Psoas muscle (tissue), 7 donors: ENCODE data around the gene WFDC11. TPM values are rescaled to one million over a fixed set of nuclear protein-coding genes. Genes with fewer than 3 reads are reported as not detected.

ENCODE experiments used
- polyA plus RNA-seq, 3 donors: library from polyadenylated mRNA; stranded (reverse); fragments of 200-250 nt; gene quantifications; one replicate each; pipeline ENCODE4 v1.2.3, GENCODE V29; 2013
- total RNA-seq, 4 donors: library from RNA; stranded (reverse); fragmentation: NEBNext Ultra II Directional in 2 of 4; extraction: Animal tissue kit (Norgen Biotek cat#: 25700) in 2 of 4; gene quantifications; one replicate each; pipeline versions ENCODE4 v1.2.1 to v1.2.4, GENCODE V29; 2021 to 2023
- donor health status: healthy with polysubstance abuse.
- donor health status: DM: no; HTN: no; CAD: no; lungs with moderate emphysema.
- donor health status: Bipolar disorder and iron deficiency.
- donor health status: healthy.
- donor health status: DM: no; HTN: no; CAD: no.
- donor health status: DM: no; HTN: no; CAD: no.
- donor health status: DM: yes; HTN: yes; CAD: no.

The WFDC11 gene
- total and polyA plus RNA-seq, 7 donors: not detected

Other genes starting within 250 kb of the WFDC11 start
- under 1 TPM in 2 of 4 donors, not detected in 2; 0.44 to 0.74 TPM for gene WFDC2, start 200.5 kb downstream of the WFDC11 start, total RNA-seq
- under 1 TPM in 2 of 3 donors, not detected in 1; 0.22 to 0.31 TPM for gene WFDC2, start 200.5 kb downstream of the WFDC11 start, polyA plus RNA-seq
- not detected for gene SPINT3, start 154.6 kb downstream of the WFDC11 start, total RNA-seq
- not detected for gene SPINT3, start 154.6 kb downstream of the WFDC11 start, polyA plus RNA-seq
- gene WFDC6, start 130.8 kb downstream of the WFDC11 start, total RNA-seq: not detected
- not detected for gene WFDC6, start 130.8 kb downstream of the WFDC11 start, polyA plus RNA-seq
- not detected for gene EPPIN, start 122.8 kb downstream of the WFDC11 start, total RNA-seq
- not detected for gene EPPIN, start 122.8 kb downstream of the WFDC11 start, polyA plus RNA-seq
- not detected for gene WFDC8, start 91.0 kb downstream of the WFDC11 start, total RNA-seq
- gene WFDC8, start 91.0 kb downstream of the WFDC11 start, polyA plus RNA-seq: not detected
- not detected for gene WFDC10A, start 40.5 kb downstream of the WFDC11 start, total RNA-seq
- not detected for gene WFDC10A, start 40.5 kb downstream of the WFDC11 start, polyA plus RNA-seq
- not detected for gene WFDC9, start 39.0 kb downstream of the WFDC11 start, total RNA-seq
- not detected for gene WFDC9, start 39.0 kb downstream of the WFDC11 start, polyA plus RNA-seq
- not detected for gene WFDC13, start 31.8 kb upstream of the WFDC11 start, total RNA-seq
- not detected for gene WFDC13, start 31.8 kb upstream of the WFDC11 start, polyA plus RNA-seq
- not detected for gene WFDC10B, start 34.8 kb upstream of the WFDC11 start, total RNA-seq
- not detected for gene WFDC10B, start 34.8 kb upstream of the WFDC11 start, polyA plus RNA-seq
- gene SPINT4, start 52.1 kb upstream of the WFDC11 start, total RNA-seq: not detected
- not detected for gene SPINT4, start 52.1 kb upstream of the WFDC11 start, polyA plus RNA-seq
- gene WFDC3, start 121.6 kb upstream of the WFDC11 start, total RNA-seq: 1 to 10 TPM in 1 of 4 donors, under 1 TPM in 2, not detected in 1; 0.64 to 1.2 (median 0.73) TPM
- gene WFDC3, start 121.6 kb upstream of the WFDC11 start, polyA plus RNA-seq: under 1 TPM; 0.51 to 0.79 (median 0.61) TPM
- 10 to 100 TPM; 40.6 to 56.7 (median 44.9) TPM for gene DNTTIP1, start 121.7 kb upstream of the WFDC11 start, total RNA-seq
- 10 to 100 TPM; 28.3 to 56.8 (median 53.9) TPM for gene DNTTIP1, start 121.7 kb upstream of the WFDC11 start, polyA plus RNA-seq
- gene UBE2C, start 142.4 kb upstream of the WFDC11 start, total RNA-seq: under 1 TPM; 0.32 to 0.42 (median 0.38) TPM
- under 1 TPM in 2 of 3 donors, not detected in 1; 0.35 to 0.40 TPM for gene UBE2C, start 142.4 kb upstream of the WFDC11 start, polyA plus RNA-seq
- gene TNNC2, start 157.1 kb upstream of the WFDC11 start, total RNA-seq: 1,000 to 10,000 TPM; 1,390 to 3,666 (median 2,654) TPM
- gene TNNC2, start 157.1 kb upstream of the WFDC11 start, polyA plus RNA-seq: over 10,000 TPM in 1 of 3 donors, 1,000 to 10,000 TPM in 2; 2,508 to 10,677 (median 9,192) TPM
- 10 to 100 TPM; 22.3 to 44.9 (median 31.6) TPM for gene SNX21, start 163.6 kb upstream of the WFDC11 start, total RNA-seq
- gene SNX21, start 163.6 kb upstream of the WFDC11 start, polyA plus RNA-seq: 10 to 100 TPM in 2 of 3 donors, 1 to 10 TPM in 1; 8.7 to 63.9 (median 21.2) TPM
- 10 to 100 TPM; 20.3 to 29.6 (median 24.9) TPM for gene ACOT8, start 187.2 kb upstream of the WFDC11 start, total RNA-seq
- 10 to 100 TPM; 20.2 to 32.9 (median 29.3) TPM for gene ACOT8, start 187.2 kb upstream of the WFDC11 start, polyA plus RNA-seq
- 1 to 10 TPM; 1.4 to 2.7 (median 1.5) TPM for gene ZSWIM3, start 187.4 kb upstream of the WFDC11 start, total RNA-seq
- gene ZSWIM3, start 187.4 kb upstream of the WFDC11 start, polyA plus RNA-seq: 1 to 10 TPM; 1.1 to 2.0 (median 1.5) TPM
- 1 to 10 TPM; 6.1 to 10.0 (median 7.7) TPM for gene ZSWIM1, start 211.0 kb upstream of the WFDC11 start, total RNA-seq
- 1 to 10 TPM; 3.5 to 5.3 (median 4.9) TPM for gene ZSWIM1, start 211.0 kb upstream of the WFDC11 start, polyA plus RNA-seq
- gene SPATA25, start 217.4 kb upstream of the WFDC11 start, total RNA-seq: 1 to 10 TPM; 1.3 to 2.7 (median 1.9) TPM
- 1 to 10 TPM; 1.0 to 2.7 (median 1.6) TPM for gene SPATA25, start 217.4 kb upstream of the WFDC11 start, polyA plus RNA-seq
- gene NEURL2, start 221.0 kb upstream of the WFDC11 start, total RNA-seq: 10 to 100 TPM in 1 of 4 donors, 1 to 10 TPM in 3; 5.3 to 11.8 (median 8.2) TPM
- 1 to 10 TPM; 4.3 to 8.0 (median 7.2) TPM for gene NEURL2, start 221.0 kb upstream of the WFDC11 start, polyA plus RNA-seq
- gene CTSA, start 221.1 kb upstream of the WFDC11 start, total RNA-seq: 10 to 100 TPM; 43.0 to 55.4 (median 47.3) TPM
- 10 to 100 TPM; 41.3 to 59.8 (median 51.8) TPM for gene CTSA, start 221.1 kb upstream of the WFDC11 start, polyA plus RNA-seq
- 10 to 100 TPM; 19.0 to 38.0 (median 33.9) TPM for gene PLTP, start 241.9 kb upstream of the WFDC11 start, total RNA-seq
- gene PLTP, start 241.9 kb upstream of the WFDC11 start, polyA plus RNA-seq: 10 to 100 TPM in 2 of 3 donors, 1 to 10 TPM in 1; 7.9 to 14.4 (median 13.1) TPM